HUES6 (cell line): ENCODE measurements around the gene DIP2C.
"Not testable (repeated sequence)": the region's sequence is repeated elsewhere in the genome, so short reads cannot be mapped to it uniquely, and the experiment has no call there.

Experiments
- H3K27ac ChIP-seq: 2 replicates; pipeline ENCODE4 v1.7.0; 2013; ENCODE audit warnings: low read depth, mild to moderate bottlenecking, low read length, inconsistent platforms
- H3K27me3 ChIP-seq: 2 replicates; pipeline ENCODE4 v1.6.1; 2013; ENCODE audit warnings: low read length; ENCODE audit not compliant: control insufficient read depth, insufficient read depth
- H3K36me3 ChIP-seq: 2 replicates; pipeline ENCODE4 v1.6.1; 2013; ENCODE audit warnings: low read length; ENCODE audit not compliant: control insufficient read depth, insufficient read depth
- H3K4me1 ChIP-seq: 2 replicates; pipeline ENCODE4 v1.6.1; 2013; ENCODE audit warnings: low read length; ENCODE audit not compliant: control insufficient read depth, insufficient read depth
- H3K4me3 ChIP-seq: 2 replicates; pipeline ENCODE4 v1.5.1; 2013; ENCODE audit warnings: low read depth, low read length
- H3K9ac ChIP-seq: one replicate; pipeline ENCODE4 v1.6.1; 2013; ENCODE audit warnings: mild to moderate bottlenecking, low read length
- H3K9me3 ChIP-seq: 2 replicates; pipeline ENCODE4 v1.6.1; 2013; ENCODE audit warnings: low read depth, low read length; ENCODE audit not compliant: control insufficient read depth, insufficient read depth

The DIP2C gene

GRCh38 chr10:427761-428519, 261.5 kb downstream of the DIP2C start:
- Histone ChIP-seq H3K27me3 (no peaks in the 10 kb centered on the region), H3K9ac (no peak overlapping the region), H3K36me3 (no peaks in the 10 kb centered on the region), H3K4me1 (no peaks in the 10 kb centered on the region), H3K4me3 (no peak overlapping the region), H3K27ac (no peak overlapping the region), H3K9me3 (no peaks in the 10 kb centered on the region)

- H3K9me3 ChIP-seq, H3K27ac ChIP-seq, H3K9ac ChIP-seq, H3K36me3 ChIP-seq, H3K27me3 ChIP-seq, H3K4me3 ChIP-seq, H3K4me1 ChIP-seq: not testable (repeated sequence)
Measured at GRCh38 chr10:425365-425764, 264.1 kb downstream of the DIP2C start.

- not testable (repeated sequence) for H3K4me1 ChIP-seq, H3K9me3 ChIP-seq, H3K27me3 ChIP-seq, H3K36me3 ChIP-seq, H3K27ac ChIP-seq, H3K9ac ChIP-seq, H3K4me3 ChIP-seq
Measured at GRCh38 chr10:424724-425123, 264.7 kb downstream of the DIP2C start.

GRCh38 chr10:423178-423577, 266.3 kb downstream of the DIP2C start:
- H3K36me3 ChIP-seq = peaks cover 3% of the 10 kb centered on the region; the same call in 1 of the 2 replicates
- no peaks in the 10 kb centered on the region for H3K4me1 ChIP-seq
- no peak overlapping the region for H3K4me3 ChIP-seq
- H3K9me3 ChIP-seq = no peaks in the 10 kb centered on the region
- H3K27ac ChIP-seq = no peak overlapping the region
- no peaks in the 10 kb centered on the region for H3K27me3 ChIP-seq
- H3K9ac ChIP-seq = no peak overlapping the region

- Histone ChIP-seq H3K27me3 (no peaks in the 10 kb centered on the region), H3K9ac (no peak overlapping the region), H3K27ac (no peak overlapping the region), H3K4me3 (no peak overlapping the region), H3K36me3 (peaks cover 3% of the 10 kb centered on the region; the same call in 1 of the 2 replicates), H3K4me1 (no peaks in the 10 kb centered on the region), H3K9me3 (no peaks in the 10 kb centered on the region)
Measured at GRCh38 chr10:422675-423074, 266.8 kb downstream of the DIP2C start.

GRCh38 chr10:422241-422640, 267.2 kb downstream of the DIP2C start:
- Histone ChIP-seq H3K4me3 (no peak overlapping the region), H3K4me1 (no peaks in the 10 kb centered on the region), H3K27ac (no peak overlapping the region), H3K9ac (no peak overlapping the region), H3K36me3 (peaks cover 3% of the 10 kb centered on the region; the same call in 1 of the 2 replicates), H3K27me3 (no peaks in the 10 kb centered on the region), H3K9me3 (no peaks in the 10 kb centered on the region)

GRCh38 chr10:421170-421569, 268.3 kb downstream of the DIP2C start:
- no peaks in the 10 kb centered on the region for H3K4me1 ChIP-seq
- H3K9me3 ChIP-seq = no peaks in the 10 kb centered on the region
- peaks cover 3% of the 10 kb centered on the region; the same call in 1 of the 2 replicates for H3K36me3 ChIP-seq
- H3K9ac ChIP-seq = no peak overlapping the region
- H3K4me3 ChIP-seq = no peak overlapping the region
- no peaks in the 10 kb centered on the region for H3K27me3 ChIP-seq
- no peak overlapping the region for H3K27ac ChIP-seq

GRCh38 chr10:420154-421121, 269.0 kb downstream of the DIP2C start:
- no peaks in the 10 kb centered on the region for H3K27me3 ChIP-seq
- H3K9me3 ChIP-seq = no peaks in the 10 kb centered on the region
- H3K36me3 ChIP-seq = peaks cover 3% of the 10 kb centered on the region; the same call in 1 of the 2 replicates
- H3K27ac ChIP-seq = no peak overlapping the region
- no peak overlapping the region for H3K9ac ChIP-seq
- H3K4me1 ChIP-seq = 0 out of 2 replicates have a peak, but pooled peaks cover 4% of the 10 kb centered on the region
- H3K4me3 ChIP-seq = no peak overlapping the region

GRCh38 chr10:418894-419293, 270.6 kb downstream of the DIP2C start:
- Histone ChIP-seq H3K9me3 (no peaks in the 10 kb centered on the region), H3K4me3 (no peak overlapping the region), H3K4me1 (0 out of 2 replicates have a peak, but pooled peaks cover 4% of the 10 kb centered on the region), H3K9ac (no peak overlapping the region), H3K27me3 (no peaks in the 10 kb centered on the region), H3K27ac (no peak overlapping the region), H3K36me3 (peaks cover 3% of the 10 kb centered on the region; the same call in 1 of the 2 replicates)

GRCh38 chr10:418226-418625, 271.2 kb downstream of the DIP2C start:
- Histone ChIP-seq H3K4me3 (no peak overlapping the region), H3K4me1 (0 out of 2 replicates have a peak, but pooled peaks cover 4% of the 10 kb centered on the region), H3K9ac (no peak overlapping the region), H3K27me3 (no peaks in the 10 kb centered on the region), H3K36me3 (peaks cover 3% of the 10 kb centered on the region; the same call in 1 of the 2 replicates), H3K9me3 (no peaks in the 10 kb centered on the region), H3K27ac (no peak overlapping the region)

GRCh38 chr10:416091-416515, 273.4 kb downstream of the DIP2C start:
- Histone ChIP-seq H3K4me3 (no peak overlapping the region), H3K36me3 (peaks cover 3% of the 10 kb centered on the region; the same call in 1 of the 2 replicates), H3K9ac (peak overlapping the region; percentile 36), H3K27me3 (no peaks in the 10 kb centered on the region), H3K9me3 (no peaks in the 10 kb centered on the region), H3K4me1 (0 out of 2 replicates have a peak, but pooled peaks cover 4% of the 10 kb centered on the region), H3K27ac (no peak overlapping the region)
